WTC11 (cell line): ENCODE measurements around the gene CNGA3.

ENCODE experiments used
- E2F1 ChIP-seq: sonication (generic); formaldehyde crosslinking; IDR thresholded peaks from 2 replicates; pipeline ENCODE4 v1.8.0; 2022; ENCODE audit warnings: mild to moderate bottlenecking, missing genetic modification reagents
- NR1H2 ChIP-seq: sonication (generic); formaldehyde crosslinking; IDR thresholded peaks from 2 replicates; pipeline ENCODE4 v1.9.0; 2021; ENCODE audit warnings: mild to moderate bottlenecking, moderate library complexity, missing genetic modification reagents
- SMAD3 ChIP-seq: sonication (generic); formaldehyde crosslinking; IDR thresholded peaks from 2 replicates; pipeline ENCODE4 v1.8.0; 2022; ENCODE audit warnings: missing genetic modification reagents, mild to moderate bottlenecking, borderline replicate concordance
- TCF7 ChIP-seq: sonication (generic); formaldehyde crosslinking; IDR thresholded peaks from 2 replicates; pipeline ENCODE4 v1.8.0; 2022; ENCODE audit warnings: mild to moderate bottlenecking, low read depth, missing genetic modification reagents, moderate library complexity
- TEAD4 ChIP-seq: sonication (generic); formaldehyde crosslinking; IDR thresholded peaks from 2 replicates; pipeline ENCODE4 v1.8.0; 2022; ENCODE audit warnings: mild to moderate bottlenecking, missing genetic modification reagents
- ZBTB21 ChIP-seq: sonication (generic); formaldehyde crosslinking; IDR thresholded peaks from 2 replicates; pipeline ENCODE4 v1.8.1; 2023; ENCODE audit warnings: mild to moderate bottlenecking, missing genetic modification reagents, borderline replicate concordance
- ZNF219 ChIP-seq: sonication (generic); formaldehyde crosslinking; IDR thresholded peaks from 2 replicates; pipeline ENCODE4 v1.8.0; 2023; ENCODE audit warnings: missing genetic modification reagents, mild to moderate bottlenecking, borderline replicate concordance
- ZNF263 ChIP-seq: sonication (generic); formaldehyde crosslinking; IDR thresholded peaks from 2 replicates; pipeline ENCODE4 v1.8.1; 2022; ENCODE audit warnings: low read depth, mild to moderate bottlenecking, moderate library complexity, missing genetic modification reagents
- TF ChIP-seq, protein P1 (sequence below): fragments of 200-600 bp; IDR thresholded peaks from 2 replicates; pipeline ENCODE4 v1.8.0; 2022; ENCODE audit warnings: antibody characterized with exemption
- TF ChIP-seq, protein P2 (sequence below): sonication (generic); formaldehyde crosslinking; IDR thresholded peaks from 2 replicates; pipeline ENCODE4 v1.8.1; 2023; ENCODE audit warnings: mild to moderate bottlenecking, missing genetic modification reagents
- TF ChIP-seq, protein P3 (sequence below): sonication (generic); formaldehyde crosslinking; IDR thresholded peaks from 2 replicates; pipeline ENCODE4 v1.8.0; 2022; ENCODE audit warnings: mild to moderate bottlenecking, missing genetic modification reagents

DNA sequence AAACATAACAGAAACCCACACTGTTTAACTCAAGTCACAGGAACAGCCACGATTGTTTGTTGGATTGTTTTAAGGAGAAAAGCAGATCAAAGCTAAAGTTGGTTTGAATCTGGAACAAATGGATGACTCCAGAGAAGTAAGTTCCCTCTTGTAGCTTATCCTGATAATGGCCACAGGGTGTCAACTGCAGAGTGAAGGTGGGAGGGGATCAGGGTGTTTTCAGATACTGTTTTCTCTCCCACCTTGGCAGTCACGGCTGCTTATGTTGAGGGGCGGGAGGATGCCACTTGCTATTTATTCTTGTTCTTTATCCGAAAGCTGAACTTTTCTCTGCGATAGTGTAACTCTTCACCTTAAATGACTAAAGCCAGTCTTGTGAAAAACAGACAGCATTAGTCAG is 61.9 kb downstream of the CNGA3 start:
- TF ChIP-seq ZBTB21 (CRISPR knock-in tag) (no peak), NR1H2 (no peak), TEAD4 (CRISPR knock-in tag) (no peak), E2F1 (CRISPR knock-in tag) (no peak), SMAD3 (CRISPR knock-in tag) (no peak), TCF7 (no peak), ZNF263 (CRISPR knock-in tag) (no peak), ZNF219 (CRISPR knock-in tag) (no peak)
- TF ChIP-seq, protein P1, sequence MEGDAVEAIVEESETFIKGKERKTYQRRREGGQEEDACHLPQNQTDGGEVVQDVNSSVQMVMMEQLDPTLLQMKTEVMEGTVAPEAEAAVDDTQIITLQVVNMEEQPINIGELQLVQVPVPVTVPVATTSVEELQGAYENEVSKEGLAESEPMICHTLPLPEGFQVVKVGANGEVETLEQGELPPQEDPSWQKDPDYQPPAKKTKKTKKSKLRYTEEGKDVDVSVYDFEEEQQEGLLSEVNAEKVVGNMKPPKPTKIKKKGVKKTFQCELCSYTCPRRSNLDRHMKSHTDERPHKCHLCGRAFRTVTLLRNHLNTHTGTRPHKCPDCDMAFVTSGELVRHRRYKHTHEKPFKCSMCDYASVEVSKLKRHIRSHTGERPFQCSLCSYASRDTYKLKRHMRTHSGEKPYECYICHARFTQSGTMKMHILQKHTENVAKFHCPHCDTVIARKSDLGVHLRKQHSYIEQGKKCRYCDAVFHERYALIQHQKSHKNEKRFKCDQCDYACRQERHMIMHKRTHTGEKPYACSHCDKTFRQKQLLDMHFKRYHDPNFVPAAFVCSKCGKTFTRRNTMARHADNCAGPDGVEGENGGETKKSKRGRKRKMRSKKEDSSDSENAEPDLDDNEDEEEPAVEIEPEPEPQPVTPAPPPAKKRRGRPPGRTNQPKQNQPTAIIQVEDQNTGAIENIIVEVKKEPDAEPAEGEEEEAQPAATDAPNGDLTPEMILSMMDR, result no peak
- TF ChIP-seq, protein P2, sequence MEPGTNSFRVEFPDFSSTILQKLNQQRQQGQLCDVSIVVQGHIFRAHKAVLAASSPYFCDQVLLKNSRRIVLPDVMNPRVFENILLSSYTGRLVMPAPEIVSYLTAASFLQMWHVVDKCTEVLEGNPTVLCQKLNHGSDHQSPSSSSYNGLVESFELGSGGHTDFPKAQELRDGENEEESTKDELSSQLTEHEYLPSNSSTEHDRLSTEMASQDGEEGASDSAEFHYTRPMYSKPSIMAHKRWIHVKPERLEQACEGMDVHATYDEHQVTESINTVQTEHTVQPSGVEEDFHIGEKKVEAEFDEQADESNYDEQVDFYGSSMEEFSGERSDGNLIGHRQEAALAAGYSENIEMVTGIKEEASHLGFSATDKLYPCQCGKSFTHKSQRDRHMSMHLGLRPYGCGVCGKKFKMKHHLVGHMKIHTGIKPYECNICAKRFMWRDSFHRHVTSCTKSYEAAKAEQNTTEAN (CRISPR knock-in tag), result no peak
- TF ChIP-seq, protein P3, sequence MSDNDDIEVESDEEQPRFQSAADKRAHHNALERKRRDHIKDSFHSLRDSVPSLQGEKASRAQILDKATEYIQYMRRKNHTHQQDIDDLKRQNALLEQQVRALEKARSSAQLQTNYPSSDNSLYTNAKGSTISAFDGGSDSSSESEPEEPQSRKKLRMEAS (CRISPR knock-in tag), result no peak
